ENCODE measurements around the gene ROR1.

The ROR1 gene

DNA sequence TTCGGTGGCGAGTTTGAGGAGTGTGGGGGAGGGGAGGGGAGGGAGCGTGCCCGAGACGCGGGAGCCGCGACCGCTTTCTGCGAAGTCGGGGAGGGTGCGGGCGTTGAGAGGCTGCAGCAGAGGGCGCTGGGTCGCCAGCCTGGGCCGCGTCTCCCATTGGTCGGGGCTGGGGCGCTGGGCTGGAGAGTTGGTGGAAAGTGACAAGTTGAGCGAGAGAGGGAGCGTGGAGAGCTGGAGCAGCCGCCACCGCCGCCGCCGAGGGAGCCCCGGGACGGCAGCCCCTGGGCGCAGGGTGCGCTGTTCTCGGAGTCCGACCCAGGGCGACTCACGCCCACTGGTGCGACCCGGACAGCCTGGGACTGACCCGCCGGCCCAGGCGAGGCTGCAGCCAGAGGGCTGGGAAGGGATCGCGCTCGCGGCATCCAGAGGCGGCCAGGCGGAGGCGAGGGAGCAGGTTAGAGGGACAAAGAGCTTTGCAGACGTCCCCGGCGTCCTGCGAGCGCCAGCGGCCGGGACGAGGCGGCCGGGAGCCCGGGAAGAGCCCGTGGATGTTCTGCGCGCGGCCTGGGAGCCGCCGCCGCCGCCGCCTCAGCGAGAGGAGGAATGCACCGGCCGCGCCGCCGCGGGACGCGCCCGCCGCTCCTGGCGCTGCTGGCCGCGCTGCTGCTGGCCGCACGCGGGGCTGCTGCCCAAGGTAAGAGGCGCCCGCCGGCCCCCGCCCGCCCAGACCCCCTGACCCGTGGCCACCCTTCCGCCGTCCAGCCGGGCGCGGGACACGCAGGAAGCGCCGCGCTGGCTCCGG lies at the start of gene ROR1:
Gene ROR1, plus strand, starts transcription at position 203 of the 802 bp plus-strand sequence.
- H3K4me3 ChIP-seq (ENCODE audit: low read length) = peak within 1 kb of the TSS; percentile 56
- no peak for TF ChIP-seq ZNF274 (IDR thresholded peaks at IDR 0.05; ENCODE audit: low read depth, low read length)

DNA sequence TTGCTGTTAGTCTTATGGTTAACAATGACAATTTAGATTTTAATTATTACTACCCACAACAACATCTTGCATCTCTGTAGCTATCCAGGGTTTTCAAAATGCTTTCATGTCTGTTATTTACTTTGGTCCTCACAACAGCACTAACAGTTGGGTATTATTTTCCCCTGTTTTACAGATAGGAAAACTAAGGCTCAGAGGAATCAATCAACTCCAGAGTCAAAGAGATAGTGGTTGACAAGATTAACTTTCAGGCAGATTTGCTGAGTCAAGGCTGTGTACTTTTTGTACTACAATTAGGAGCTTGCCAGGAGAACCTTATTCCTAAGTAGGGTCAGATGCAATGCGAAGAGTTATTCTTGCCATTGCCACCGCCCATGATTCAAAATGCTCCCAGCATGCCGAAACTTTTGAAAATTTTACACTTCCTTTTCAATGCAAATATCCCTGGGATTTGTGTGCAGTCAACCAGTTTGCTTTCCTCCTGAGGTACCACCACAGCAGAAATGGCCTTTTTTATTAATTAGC lies 49.4 kb upstream of the ROR1 start:
- no peak for TF ChIP-seq ZNF274 (IDR thresholded peaks at IDR 0.05; ENCODE audit: low read depth, low read length)

DNA sequence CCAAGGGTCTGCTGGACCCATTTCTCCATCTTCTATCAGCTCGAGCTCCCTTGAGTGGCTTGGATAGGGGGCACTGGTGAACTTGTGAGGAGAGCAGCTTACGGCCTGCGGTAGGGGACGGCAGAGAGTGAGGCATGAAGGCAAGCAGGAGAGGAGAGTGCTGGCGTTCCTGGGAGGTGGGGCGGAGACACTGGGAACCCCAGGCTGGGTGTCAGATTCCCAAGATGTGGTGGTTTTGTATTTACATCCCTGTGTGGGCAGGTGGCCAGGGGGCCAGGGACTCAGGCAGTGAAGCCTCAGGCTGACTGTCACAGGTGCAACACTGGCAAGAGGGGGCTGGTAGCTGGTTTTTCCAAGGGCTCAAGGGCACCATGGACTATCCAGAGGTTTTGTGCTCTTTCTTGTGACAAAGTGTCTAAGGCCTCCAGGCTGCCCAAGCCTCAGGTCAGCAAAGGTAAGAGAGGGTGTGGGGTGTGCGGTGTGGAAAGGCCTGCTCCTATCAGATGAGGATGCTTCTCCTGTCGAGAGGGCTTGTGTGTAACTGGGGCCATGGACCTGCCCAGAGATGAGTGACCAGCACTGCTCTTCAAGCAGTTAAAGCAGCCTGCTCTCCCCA lies 45.1 kb upstream of the ROR1 start:
- no peak for TF ChIP-seq ZNF274 (IDR thresholded peaks at IDR 0.05; ENCODE audit: low read depth, low read length)
- H3K4me3 ChIP-seq (ENCODE audit: low read length) = no peak overlapping the region

More for the DNA sequence above, 49.4 kb upstream of the ROR1 start:
- H3K4me3 ChIP-seq (ENCODE audit: low read length) = no peak overlapping the region

DNA sequence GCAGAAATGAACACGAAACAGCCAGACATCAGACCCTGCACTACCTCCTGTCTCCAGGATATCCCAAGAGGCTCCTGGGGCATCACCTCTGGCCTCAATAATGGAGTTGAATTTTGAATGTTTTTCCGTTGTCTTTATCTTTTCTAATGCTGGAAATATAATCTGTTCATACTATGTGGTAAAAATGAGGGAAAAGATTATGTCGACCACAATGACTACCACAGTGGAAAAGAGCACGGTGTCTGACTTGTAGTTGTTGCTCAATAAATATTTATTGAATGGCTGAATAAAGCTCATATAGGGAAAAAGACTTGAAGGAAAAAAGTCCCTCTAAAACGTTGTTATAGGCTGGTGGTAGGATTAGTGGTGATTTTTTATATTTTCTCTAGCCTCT lies 44.6 kb upstream of the ROR1 start:
- TF ChIP-seq ZNF274 (IDR thresholded peaks at IDR 0.05; ENCODE audit: low read depth, low read length) = no peak
- H3K4me3 ChIP-seq (ENCODE audit: low read length) = no peak overlapping the region

DNA sequence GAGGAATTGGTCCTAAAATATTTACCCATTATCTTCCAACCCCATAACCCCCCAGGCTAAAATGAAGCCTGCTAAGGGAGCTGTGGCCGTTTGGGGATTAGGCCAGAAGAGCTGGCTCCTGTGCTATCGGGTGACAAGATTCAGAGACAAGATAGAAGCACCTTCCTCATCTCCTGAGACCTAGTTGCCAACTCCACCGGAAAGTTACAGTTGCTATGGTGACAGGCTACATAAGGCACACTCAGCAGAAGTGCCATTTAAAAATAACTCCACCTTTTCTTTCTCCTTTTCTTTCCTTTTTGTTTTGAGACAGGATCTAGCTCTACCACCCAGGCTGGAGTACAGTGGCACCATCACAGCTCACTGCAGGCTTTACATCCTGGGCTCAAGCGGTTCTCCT lies 43.6 kb upstream of the ROR1 start:
- H3K4me3 ChIP-seq (ENCODE audit: low read length) = no peak overlapping the region
- no peak for TF ChIP-seq ZNF274 (IDR thresholded peaks at IDR 0.05; ENCODE audit: low read depth, low read length)

DNA sequence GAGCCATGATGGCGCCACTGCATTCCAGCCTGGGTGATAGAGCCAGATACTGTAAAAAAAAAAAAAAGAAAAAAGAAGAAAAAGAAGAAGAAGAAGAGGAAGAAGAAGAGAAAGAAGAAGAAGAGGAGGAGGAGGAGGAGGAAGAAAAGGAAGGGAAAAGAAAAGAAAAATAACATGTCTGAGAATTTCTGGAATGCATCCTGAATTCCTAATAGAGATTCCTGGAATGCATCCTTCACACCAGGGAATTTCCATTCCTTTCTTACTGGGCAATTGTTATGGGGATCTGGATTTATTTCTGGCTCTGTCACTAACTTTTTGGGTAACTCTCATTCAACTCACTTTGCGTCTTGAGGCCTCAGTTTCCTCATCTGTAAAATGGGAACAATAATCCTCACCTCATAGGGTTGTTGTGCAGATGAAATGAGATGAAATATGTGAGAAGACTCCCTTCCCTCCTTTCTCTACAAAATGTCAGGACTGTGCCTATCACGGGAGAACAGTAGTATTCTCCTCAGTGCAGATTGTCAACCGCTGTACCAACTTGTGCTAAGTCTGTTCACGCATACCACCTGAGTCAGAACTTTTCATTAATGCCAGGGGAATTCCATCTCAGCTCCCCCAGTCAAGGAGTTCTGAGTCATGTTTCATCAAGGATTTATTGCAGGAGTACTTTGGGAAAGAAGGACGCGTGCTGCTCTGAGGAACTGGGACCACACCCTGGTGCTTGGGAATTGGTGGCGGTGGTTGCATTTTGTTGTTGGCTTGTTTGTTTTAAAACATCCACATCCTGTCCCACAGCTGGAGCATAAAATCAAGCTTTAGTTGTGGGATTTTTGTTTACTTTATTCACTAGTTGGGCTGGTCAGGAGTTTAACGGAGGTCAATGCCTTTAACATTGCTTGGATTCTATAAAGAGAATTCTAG lies 42.4 kb upstream of the ROR1 start:
- H3K4me3 ChIP-seq (ENCODE audit: low read length) = no peak overlapping the region
- TF ChIP-seq ZNF274 (IDR thresholded peaks at IDR 0.05; ENCODE audit: low read depth, low read length) = no peak

DNA sequence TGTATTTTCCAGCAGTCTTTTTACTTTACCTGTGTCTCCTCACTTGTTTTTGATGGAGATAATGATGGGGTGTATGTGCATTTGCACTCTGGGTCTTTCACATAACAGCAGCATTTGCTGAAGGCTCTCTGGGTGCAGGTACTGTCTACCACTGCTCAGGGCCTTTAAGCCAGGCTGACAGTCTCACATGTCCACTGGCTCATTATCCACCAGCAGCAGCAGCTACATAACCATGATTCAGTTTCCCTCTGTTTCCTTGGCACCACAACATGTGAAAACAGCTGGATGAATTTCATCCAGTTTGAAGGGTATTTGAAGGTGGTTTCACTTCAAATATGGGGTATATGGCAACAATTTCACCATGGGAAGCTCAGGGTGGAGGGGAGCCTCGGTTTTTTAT lies 41.2 kb upstream of the ROR1 start:
- no peak overlapping the region for H3K4me3 ChIP-seq (ENCODE audit: low read length)
- no peak for TF ChIP-seq ZNF274 (IDR thresholded peaks at IDR 0.05; ENCODE audit: low read depth, low read length)

DNA sequence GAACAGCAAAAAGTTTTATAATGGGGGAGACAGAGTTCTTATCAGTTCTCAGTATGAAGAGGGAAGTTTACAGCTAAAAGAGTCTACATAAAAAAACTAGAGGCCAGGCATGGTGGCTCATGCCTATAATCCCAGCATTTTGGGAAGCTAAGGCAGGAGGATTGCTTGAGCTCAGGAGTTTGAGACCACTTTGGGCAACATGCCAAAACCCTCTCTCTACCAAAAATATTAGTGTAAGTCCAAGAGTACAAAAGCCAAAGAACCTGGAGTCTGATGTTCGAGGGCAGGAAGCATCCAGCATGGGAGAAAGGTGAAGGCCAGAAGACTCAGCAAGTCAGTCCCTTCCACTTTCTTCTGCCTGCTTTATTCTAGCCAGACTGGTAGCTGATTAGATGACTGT lies 35.0 kb upstream of the ROR1 start:
- no peak for TF ChIP-seq ZNF274 (IDR thresholded peaks at IDR 0.05; ENCODE audit: low read depth, low read length)
- no peak overlapping the region for H3K4me3 ChIP-seq (ENCODE audit: low read length)

DNA sequence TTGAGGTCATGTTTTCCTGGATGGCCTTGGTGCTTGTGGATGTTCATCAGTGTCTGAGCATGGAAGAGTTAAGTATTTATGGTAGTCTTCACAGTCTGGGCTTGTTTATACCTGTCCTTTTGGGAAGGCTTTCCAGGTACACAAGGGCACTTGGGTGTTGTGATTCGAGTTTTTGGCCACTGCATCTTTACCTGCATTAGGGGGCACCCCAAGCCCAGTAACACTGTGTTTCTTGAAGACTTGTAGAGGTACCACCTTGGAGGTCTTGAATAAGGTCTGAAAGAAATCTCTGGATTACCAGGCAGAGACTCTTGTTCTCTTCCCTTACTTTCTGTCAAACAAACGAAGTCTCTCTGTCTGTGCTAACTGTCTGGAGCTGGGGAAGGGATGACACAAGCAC lies 34.4 kb upstream of the ROR1 start:
- no peak for TF ChIP-seq ZNF274 (IDR thresholded peaks at IDR 0.05; ENCODE audit: low read depth, low read length)
- no peak overlapping the region for H3K4me3 ChIP-seq (ENCODE audit: low read length)

DNA sequence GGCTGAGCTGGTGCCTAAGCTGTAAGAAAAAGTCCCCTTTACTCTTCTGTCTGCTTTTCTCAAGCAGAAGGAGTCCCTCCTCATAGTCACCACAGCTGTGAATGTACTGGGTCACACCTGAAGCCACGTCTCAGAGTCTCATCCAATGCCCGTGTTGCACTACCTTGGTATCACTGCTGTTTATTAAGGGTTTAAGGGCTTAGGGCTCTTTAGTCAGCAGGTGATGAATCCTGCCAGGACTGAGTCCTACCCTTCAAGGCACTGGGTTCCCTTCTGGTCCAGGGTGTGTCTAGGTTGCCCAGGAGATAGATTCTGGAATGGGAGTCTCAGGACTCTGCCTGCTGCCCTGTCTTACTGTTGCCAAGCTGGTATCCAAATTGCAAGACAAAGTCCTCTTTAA lies 33.4 kb upstream of the ROR1 start:
- TF ChIP-seq ZNF274 (IDR thresholded peaks at IDR 0.05; ENCODE audit: low read depth, low read length) = no peak
- H3K4me3 ChIP-seq (ENCODE audit: low read length) = no peak overlapping the region

DNA sequence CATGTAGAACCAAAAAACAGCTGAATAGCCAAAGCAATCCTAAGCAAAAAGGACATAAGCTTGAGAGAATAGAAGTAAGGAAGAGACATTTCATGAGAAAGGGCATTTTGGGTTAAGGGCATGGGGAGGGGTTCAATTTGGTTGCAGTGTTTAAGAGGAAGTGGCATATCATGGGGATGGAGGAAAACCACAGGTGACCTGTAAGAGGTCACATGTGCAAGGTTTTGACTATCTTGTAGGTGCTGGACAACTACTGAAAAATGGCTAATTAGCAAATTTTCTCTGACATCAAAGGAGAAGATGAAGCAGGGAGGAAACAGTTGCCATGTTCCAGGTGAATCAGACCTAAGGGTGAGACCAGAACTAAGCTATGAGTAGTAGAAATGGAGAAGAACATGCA lies 31.3 kb upstream of the ROR1 start:
- no peak for TF ChIP-seq ZNF274 (IDR thresholded peaks at IDR 0.05; ENCODE audit: low read depth, low read length)
- H3K4me3 ChIP-seq (ENCODE audit: low read length) = no peak overlapping the region

DNA sequence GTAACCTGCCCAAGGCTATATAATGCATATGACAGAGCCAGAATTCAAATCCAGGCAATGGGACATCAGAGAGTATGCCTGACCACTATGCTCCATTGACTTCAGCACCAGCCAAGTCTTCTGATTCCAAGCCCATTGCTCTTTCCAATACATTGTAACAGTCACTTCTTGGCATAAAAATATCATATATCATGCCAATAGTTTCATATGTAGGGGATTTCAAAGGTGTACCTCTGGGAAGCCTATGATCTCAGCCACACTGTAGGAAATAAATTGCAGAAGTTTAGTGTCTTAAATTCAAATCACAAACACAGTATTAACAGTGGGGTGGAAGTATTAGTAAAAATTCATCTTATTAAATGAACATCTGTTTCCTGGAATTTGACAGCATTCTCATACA lies 30.0 kb upstream of the ROR1 start:
- H3K4me3 ChIP-seq (ENCODE audit: low read length) = no peak overlapping the region
- TF ChIP-seq ZNF274 (IDR thresholded peaks at IDR 0.05; ENCODE audit: low read depth, low read length) = no peak

DNA sequence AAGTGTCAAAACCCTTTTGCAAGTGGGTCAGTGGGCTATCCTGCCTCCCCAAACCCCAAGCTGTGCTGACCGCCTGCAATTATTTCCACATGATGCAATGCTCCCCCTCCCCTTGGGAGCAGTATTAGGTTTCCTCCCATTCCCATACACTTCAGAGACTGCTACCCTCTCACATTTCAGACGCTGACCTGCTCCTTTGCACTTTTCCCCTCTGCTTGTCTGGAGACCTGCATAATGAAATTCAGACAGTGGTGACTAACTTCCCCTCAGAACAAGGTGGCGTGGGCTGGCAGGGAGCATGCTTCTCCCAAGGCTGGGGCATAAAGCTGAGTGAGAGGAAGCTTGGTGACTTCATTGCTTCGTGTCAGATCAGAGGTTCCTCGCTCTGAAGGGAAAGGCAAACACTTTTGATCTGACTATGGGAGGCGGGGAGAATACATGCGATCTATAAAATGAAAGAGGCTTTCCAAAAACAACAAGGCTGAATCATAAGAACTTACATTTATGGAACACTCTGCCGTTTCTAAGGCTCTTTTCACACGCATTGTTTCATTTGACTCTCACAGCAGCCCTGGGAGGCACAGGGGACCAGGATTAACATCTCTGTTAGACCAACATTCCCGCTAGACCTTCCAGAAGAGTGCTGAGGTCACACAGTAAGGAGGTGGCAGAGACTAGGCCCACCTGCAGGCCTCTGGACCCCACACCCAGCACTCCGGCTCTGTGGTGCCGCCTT lies 27.5 kb upstream of the ROR1 start:
- no peak overlapping the region for H3K4me3 ChIP-seq (ENCODE audit: low read length)
- TF ChIP-seq ZNF274 (IDR thresholded peaks at IDR 0.05; ENCODE audit: low read depth, low read length) = no peak

DNA sequence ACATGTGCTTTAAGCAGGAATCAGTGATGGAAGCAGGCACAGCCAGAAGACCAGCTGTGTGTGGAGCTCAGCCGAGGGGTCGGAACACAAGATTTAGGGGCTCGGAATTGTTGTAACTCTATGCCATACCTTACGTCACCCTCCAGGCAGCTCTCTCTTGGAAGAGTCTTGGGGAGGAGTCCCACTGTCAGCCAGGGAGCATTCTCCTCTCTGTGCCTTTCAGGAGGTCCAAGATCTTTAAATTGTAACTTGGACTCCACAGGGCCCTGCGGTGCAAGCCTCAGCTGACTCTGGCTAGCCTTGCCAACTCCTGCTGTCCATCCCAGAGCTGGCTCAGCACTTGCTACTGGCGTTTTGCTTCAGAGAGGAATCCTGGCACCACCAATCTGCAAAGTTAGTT lies 26.4 kb upstream of the ROR1 start:
- H3K4me3 ChIP-seq (ENCODE audit: low read length) = no peak overlapping the region
- no peak for TF ChIP-seq ZNF274 (IDR thresholded peaks at IDR 0.05; ENCODE audit: low read depth, low read length)
